Keratinocyte (primary cell): ENCODE data around the gene SLC13A5. TPM values are rescaled to one million over a fixed set of nuclear protein-coding genes. Genes with fewer than 3 reads are reported as not detected.
"Not testable (repeated sequence)": the region's sequence is repeated elsewhere in the genome, so short reads cannot be mapped to it uniquely, and the experiment has no call there.

Source experiments
- DNase-seq: peaks from one replicate; pipeline ENCODE4 v3.0.0-alpha.2; 2011; ENCODE audit warnings: low read depth, missing footprints, low spot score
- FAIRE-seq: peaks from 2 replicates; lab custom pipeline; 2011; peaks lifted over from hg19 to GRCh38; lab: Jason Lieb, UNC
- H2AFZ ChIP-seq: 2 replicates; pipeline ENCODE4 v1.6.0; 2012; ENCODE audit warnings: low read length, control low read depth, inconsistent platforms; ENCODE audit not compliant: control insufficient read depth
- H3K27ac ChIP-seq: 2 replicates; pipeline ENCODE4 v1.5.1; 2011; ENCODE audit warnings: low read length; ENCODE audit not compliant: control insufficient read depth, insufficient read depth
- H3K27me3 ChIP-seq: 3 replicates; pipeline ENCODE4 v1.6.0; 2011; ENCODE audit warnings: low read length; ENCODE audit not compliant: control insufficient read depth, insufficient read depth; ENCODE audit errors: extremely low read depth
- H3K36me3 ChIP-seq, 2 experiments: 2 replicates in 1 of 2; 3 replicates in 1 of 2; pipeline ENCODE4 v1.5.1; 2011; ENCODE audit warnings: low read length in 2 of 2, mild to moderate bottlenecking in 1 of 2; ENCODE audit not compliant: control insufficient read depth in 2 of 2, insufficient read depth in 2 of 2; ENCODE audit errors: extremely low read depth in 1 of 2
- H3K4me1 ChIP-seq: 3 replicates; pipeline ENCODE4 v1.5.1; 2011; ENCODE audit warnings: low read length; ENCODE audit not compliant: control insufficient read depth, insufficient read depth; ENCODE audit errors: extremely low read depth
- H3K4me2 ChIP-seq: 3 replicates; pipeline ENCODE4 v1.6.0; 2011; ENCODE audit warnings: low read depth, low read length; ENCODE audit not compliant: control insufficient read depth, insufficient read depth; ENCODE audit errors: extremely low read depth
- H3K4me3 ChIP-seq, 3 experiments: fragments of 200-600 bp in 1 of 3; sonication (generic) in 1 of 3; 2 replicates in 2 of 3; 3 replicates in 1 of 3; pipeline ENCODE4 v1.5.1; 2011 to 2016; ENCODE audit warnings: low read length in 3 of 3, mild to moderate bottlenecking in 3 of 3, control low read depth in 2 of 3, inconsistent platforms in 1 of 3, low read depth in 1 of 3, mixed read lengths in 1 of 3, mixed run types in 1 of 3, moderate library complexity in 1 of 3; ENCODE audit not compliant: control insufficient read depth in 2 of 3, insufficient read depth in 2 of 3; ENCODE audit errors: extremely low read depth in 1 of 3
- H3K79me2 ChIP-seq: 2 replicates; pipeline ENCODE4 v1.6.0; 2012; ENCODE audit warnings: low read length; ENCODE audit not compliant: control insufficient read depth, insufficient read depth
- H3K9ac ChIP-seq: 3 replicates; pipeline ENCODE4 v1.6.0; 2011; ENCODE audit warnings: low read length; ENCODE audit not compliant: control insufficient read depth, insufficient read depth; ENCODE audit errors: extremely low read depth
- H3K9me1 ChIP-seq: 3 replicates; pipeline ENCODE4 v1.6.0; 2011; ENCODE audit warnings: low read length; ENCODE audit not compliant: control insufficient read depth, insufficient read depth; ENCODE audit errors: extremely low read depth
- H3K9me3 ChIP-seq: 2 replicates; pipeline ENCODE4 v1.5.1; 2012; ENCODE audit warnings: low read depth, low read length; ENCODE audit not compliant: control insufficient read depth
- H4K20me1 ChIP-seq: 3 replicates; pipeline ENCODE4 v1.6.0; 2011; ENCODE audit warnings: low read length; ENCODE audit not compliant: control insufficient read depth, insufficient read depth; ENCODE audit errors: extremely low read depth
- CTCF ChIP-seq, 3 experiments: IDR thresholded peaks in 1 of 3; conservative IDR thresholded peaks in 1 of 3; optimal IDR thresholded peaks in 1 of 3; 2 replicates in 2 of 3; 3 replicates in 1 of 3; pipeline versions ENCODE3 to v1.5.1; 2011; ENCODE audit warnings: low read length in 3 of 3, mild to moderate bottlenecking in 3 of 3, moderate library complexity in 2 of 3, control low read depth in 1 of 3, inconsistent platforms in 1 of 3; ENCODE audit not compliant: insufficient read depth in 2 of 3; ENCODE audit errors: extremely low read depth in 1 of 3
- EZH2 ChIP-seq: IDR thresholded peaks from one replicate; pipeline ENCODE4 v1.6.1; 2012; ENCODE audit warnings: inconsistent platforms, mild to moderate bottlenecking, low read length, moderate library complexity
- dilution Hi-C: fragments of 300-500 bp; cut with MboI; formaldehyde crosslinking; loops from one replicate; pipeline ENCODE4 v1.7.0; 2020; ENCODE audit warnings: low sequenced_read_pairs; ENCODE audit not compliant: extremely low pct_ligation_motif_present
- polyA plus RNA-seq, 5 experiments: library from polyadenylated mRNA; depleted of rRNA in 3 of 5; stranded (reverse) in 3 of 5; stranded (forward) in 1 of 5; unstranded in 1 of 5; fragments of >200 nt; gene quantifications; 1 replicate in 1 of 5; 2 replicates in 3 of 5; 3 replicates in 1 of 5; pipeline versions ENCODE4 v1.2.1 to v1.2.3, GENCODE V29; 2011 to 2012; ENCODE audit warnings: missing spikeins in 2 of 5, low read depth in 1 of 5, low replicate concordance in 1 of 5

SLC13A5 gene
- polyA plus RNA-seq, 1 donor (not counting 4 experiments of a cell fraction or from before 2014, with no cell fraction given), result 0.14 TPM

- no peaks in the 10 kb centered on the region for H3K27me3 ChIP-seq
- H3K27ac ChIP-seq, result no peak overlapping the region
- H2AFZ ChIP-seq, result no peak overlapping the region
- no peak overlapping the region for H3K4me2 ChIP-seq
- H3K9me3 ChIP-seq, result no peaks in the 10 kb centered on the region
- dilution Hi-C loops, result no loop called here
- FAIRE-seq (no peak), DNase-seq (no peak)
- TF ChIP-seq CTCF (optimal IDR thresholded peaks at IDR 0.05 in 1 of 3, IDR thresholded peaks at IDR 0.05 in 1 of 3, conservative IDR thresholded peaks at IDR 0.05 in 1 of 3; ENCODE audit: extremely low read depth in 1 of 3, insufficient read depth in 2 of 3, low read length in 3 of 3) (no peak), EZH2 (no peak)
- H3K9me1 ChIP-seq, result no peaks in the 10 kb centered on the region
- no peaks in the 10 kb centered on the region for H3K79me2 ChIP-seq
- H3K36me3 ChIP-seq, result no peaks in the 10 kb centered on the region
- no peak overlapping the region for H3K9ac ChIP-seq
- no peak overlapping the region for H3K4me3 ChIP-seq
- H3K4me1 ChIP-seq, result peaks cover 6% of the 10 kb centered on the region
- H4K20me1 ChIP-seq, result no peaks in the 10 kb centered on the region
These were observed 52.2 kb downstream of the SLC13A5 start for GRCh38 chr17:6660805-6661463.

GRCh38 chr17:6660101-6660500 is 53.1 kb downstream of the SLC13A5 start:
- no peak overlapping the region for H3K4me2 ChIP-seq
- no peaks in the 10 kb centered on the region for H3K9me3 ChIP-seq
- dilution Hi-C loops, result no loop called here
- no peak overlapping the region for H2AFZ ChIP-seq
- no peak overlapping the region for H3K9ac ChIP-seq
- H3K9me1 ChIP-seq, result no peaks in the 10 kb centered on the region
- no peaks in the 10 kb centered on the region for H3K79me2 ChIP-seq
- no peak overlapping the region for H3K4me3 ChIP-seq
- H3K4me1 ChIP-seq, result peaks cover 9% of the 10 kb centered on the region
- FAIRE-seq, result no peak
- no peak for DNase-seq
- no peaks in the 10 kb centered on the region for H4K20me1 ChIP-seq
- no peak for TF ChIP-seq EZH2
- no peak for TF ChIP-seq CTCF (optimal IDR thresholded peaks at IDR 0.05 in 1 of 3, IDR thresholded peaks at IDR 0.05 in 1 of 3, conservative IDR thresholded peaks at IDR 0.05 in 1 of 3; ENCODE audit: extremely low read depth in 1 of 3, insufficient read depth in 2 of 3, low read length in 3 of 3)
- H3K27ac ChIP-seq, result no peak overlapping the region
- H3K36me3 ChIP-seq, result no peaks in the 10 kb centered on the region
- H3K27me3 ChIP-seq, result no peaks in the 10 kb centered on the region

DNA sequence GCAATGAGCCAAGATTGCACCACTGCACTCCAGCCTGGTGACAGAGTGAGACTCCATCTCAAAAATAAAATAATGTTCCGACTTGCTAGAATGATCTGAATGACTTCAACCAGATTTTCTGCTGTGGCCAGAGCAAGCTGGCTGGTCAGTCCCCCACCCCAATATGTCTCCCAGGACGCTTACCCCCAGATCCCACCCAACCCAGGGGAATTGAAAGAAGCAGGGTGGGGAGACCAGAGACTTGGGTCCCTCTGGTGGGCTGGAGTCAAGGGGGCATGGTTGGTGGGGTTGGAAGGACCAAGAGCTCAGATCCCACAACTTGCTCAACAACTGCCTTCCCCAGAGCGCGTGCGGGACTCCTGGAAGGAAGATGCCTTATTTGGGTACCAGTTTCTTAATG is 54.8 kb downstream of the SLC13A5 start:
- H3K9me3 ChIP-seq, FAIRE-seq, H3K27me3 ChIP-seq, H3K36me3 ChIP-seq, H3K27ac ChIP-seq, DNase-seq, H2AFZ ChIP-seq, H3K4me2 ChIP-seq, H3K4me3 ChIP-seq, H3K79me2 ChIP-seq, H3K9me1 ChIP-seq, dilution Hi-C loops, H3K9ac ChIP-seq, H4K20me1 ChIP-seq: not testable (repeated sequence)
- H3K4me1 ChIP-seq, result peaks cover 26% of the 10 kb centered on the region
